Spleen (tissue), 11 donors: ENCODE measurements around the gene NGEF. TPM values are rescaled to one million over a fixed set of nuclear protein-coding genes. Genes with fewer than 3 reads are reported as not detected.

Experiments
- DNase-seq: peaks from one replicate; pipeline ENCODE4 v3.0.0-alpha.2; 2020
- H3K27ac ChIP-seq, 8 donors: fragments of 200-600 bp; sonication (generic) in 7 of 8; 1 replicate in 4 of 8; 2 replicates in 4 of 8; pipeline versions ENCODE4 v1.5.0 to v1.8.0; 2016 to 2021; ENCODE audit warnings: inconsistent platforms in 4 of 8, mild to moderate bottlenecking in 4 of 8, moderate library complexity in 1 of 8
- H3K27me3 ChIP-seq, 7 donors: fragments of 200-600 bp; sonication (generic) in 6 of 7; replicated peaks in 1 of 7; 1 replicate in 4 of 7; 2 replicates in 3 of 7; pipeline versions ENCODE4 v1.5.0 to v1.8.0; 2016 to 2021; ENCODE audit warnings: inconsistent platforms in 3 of 7, mild to moderate bottlenecking in 1 of 7
- H3K36me3 ChIP-seq, 6 donors: fragments of 200-600 bp; sonication (generic) in 5 of 6; 1 replicate in 4 of 6; 2 replicates in 2 of 6; pipeline versions ENCODE4 v1.5.0 to v1.8.0; 2016 to 2021; ENCODE audit warnings: inconsistent platforms in 2 of 6
- H3K4me1 ChIP-seq, 6 donors: fragments of 200-600 bp; sonication (generic) in 5 of 6; 1 replicate in 3 of 6; 2 replicates in 3 of 6; pipeline versions ENCODE4 v1.5.0 to v1.8.0; 2016 to 2021; ENCODE audit warnings: inconsistent platforms in 3 of 6
- H3K4me3 ChIP-seq, 8 donors: fragments of 200-600 bp; sonication (generic) in 7 of 8; 1 replicate in 4 of 8; 2 replicates in 4 of 8; pipeline versions ENCODE4 v1.5.0 to v1.8.0; 2016 to 2021; ENCODE audit warnings: inconsistent platforms in 4 of 8, mild to moderate bottlenecking in 4 of 8, moderate library complexity in 2 of 8
- H3K9me3 ChIP-seq, 8 donors: fragments of 200-600 bp; sonication (generic) in 7 of 8; 1 replicate in 4 of 8; 2 replicates in 4 of 8; pipeline versions ENCODE4 v1.5.0 to v1.8.0; 2016 to 2021; ENCODE audit warnings: inconsistent platforms in 4 of 8
- POLR2A ChIP-seq, 3 donors: fragments of 450-650 bp; IDR thresholded peaks; one replicate each; pipeline ENCODE4 v1.5.1; 2017; ENCODE audit warnings: antibody characterized with exemption in 3 of 3, mild to moderate bottlenecking in 1 of 3
- POLR2AphosphoS5 ChIP-seq, 3 donors: sonication (generic); formaldehyde crosslinking; IDR thresholded peaks; one replicate each; pipeline ENCODE4 v1.5.1; 2017; ENCODE audit warnings: antibody characterized with exemption in 3 of 3
- WGBS, 5 donors: extraction: QIAGEN DNeasy Blood & Tissue Kit in 3 of 5; methylation state at CpG; one replicate each; pipeline versions ENCODE4 v1.1.5 to v1.1.7; 2013 to 2018; 5-methylcytosine and 5-hydroxymethylcytosine counted together
- intact Hi-C: fragments of 100-400 bp; cut with DNase I; formaldehyde crosslinking; loops from one replicate; pipeline ENCODE4 v1.15.0; 2023; ENCODE audit warnings: low total_unique reads
- polyA plus RNA-seq, 3 donors: library from polyadenylated mRNA; stranded (reverse); fragments of 200-250 nt; gene quantifications; one replicate each; pipeline ENCODE4 v1.2.1, GENCODE V29; 2013
- total RNA-seq, 7 donors: library from RNA; depleted of rRNA in 3 of 7; stranded (reverse); fragments of >200 nt in 3 of 7; fragmentation: NEBNext Ultra II Directional in 4 of 7; extraction: Animal tissue kit (Norgen Biotek cat#: 25700) in 4 of 7; gene quantifications; one replicate each; pipeline versions ENCODE4 v1.1.0 to v1.2.1, GENCODE V29; 2016 to 2021
- TF ChIP-seq, protein P1 (sequence below), 11 experiments: fragments of 200-600 bp in 7 of 11; fragments of 450-650 bp in 4 of 11; sonication (generic) in 4 of 11; IDR thresholded peaks in 8 of 11; conservative IDR thresholded peaks in 3 of 11; 1 replicate in 7 of 11; 2 replicates in 4 of 11; pipeline versions ENCODE4 v1.4.0 to v1.8.0; 2016 to 2021; ENCODE audit warnings: antibody characterized with exemption in 11 of 11, inconsistent platforms in 4 of 11, mild to moderate bottlenecking in 1 of 11
- donor health status: healthy with polysubstance abuse.
- donor health status: DM: no; HTN: no; CAD: no; lungs with moderate emphysema.
- donor health status: DM: no; HTN: no; CAD: no.
- donor health status: Bipolar disorder and iron deficiency.
- donor health status: healthy.
- donor health status: DM: no; HTN: no; CAD: no.
- donor health status: DM: yes; HTN: yes; CAD: no.

The NGEF gene
- total and polyA plus RNA-seq, 10 donors, result 0.23 to 0.79 (median 0.43) TPM; not detected in 5

DNA sequence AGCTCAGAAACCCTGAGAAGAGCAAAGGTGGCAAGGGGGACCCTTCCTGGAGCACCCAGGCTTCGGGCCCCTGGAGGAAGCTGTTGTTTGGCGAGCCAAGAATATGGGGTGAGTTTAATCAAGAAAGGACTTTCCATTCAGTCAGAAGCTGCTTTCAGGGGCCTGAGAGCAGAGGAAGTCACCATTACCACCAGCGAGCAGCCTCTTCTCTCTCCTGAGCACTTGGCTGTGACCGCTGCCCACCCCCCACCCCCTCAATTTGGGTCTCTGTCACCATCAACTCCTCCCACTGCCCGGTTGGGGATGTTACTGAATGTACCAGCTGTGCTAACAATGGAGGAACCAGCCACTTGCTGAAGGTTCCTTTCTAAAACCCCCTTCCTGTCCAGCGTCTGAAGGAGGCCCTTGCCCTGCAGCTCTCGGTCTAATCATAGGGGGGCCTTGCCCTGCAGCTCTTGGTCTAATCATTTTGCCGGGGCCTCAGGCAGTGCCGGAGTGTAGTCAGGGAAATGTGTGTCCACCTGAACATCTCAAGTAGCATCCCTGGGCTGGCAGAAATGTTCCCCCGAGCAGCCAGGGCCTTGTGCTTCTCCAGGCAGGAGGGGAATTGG lies 48.0 kb upstream of the NGEF start:
- Histone ChIP-seq H3K4me1 (peaks cover 40 to 79% (median 65%) of the 10 kb centered on the region in 6 donors), H3K27me3 (no peaks in the 10 kb centered on the region), H3K9me3 (no peaks in the 10 kb centered on the region), H3K4me3 (peak overlapping the region; percentile 64 to 98 (median 84)), H3K36me3 (peaks cover 0 to 45% (median 11%) of the 10 kb centered on the region in 6 donors), H3K27ac (peak overlapping the region; percentile 89 to 97 (median 94))
- TF ChIP-seq, protein P1, sequence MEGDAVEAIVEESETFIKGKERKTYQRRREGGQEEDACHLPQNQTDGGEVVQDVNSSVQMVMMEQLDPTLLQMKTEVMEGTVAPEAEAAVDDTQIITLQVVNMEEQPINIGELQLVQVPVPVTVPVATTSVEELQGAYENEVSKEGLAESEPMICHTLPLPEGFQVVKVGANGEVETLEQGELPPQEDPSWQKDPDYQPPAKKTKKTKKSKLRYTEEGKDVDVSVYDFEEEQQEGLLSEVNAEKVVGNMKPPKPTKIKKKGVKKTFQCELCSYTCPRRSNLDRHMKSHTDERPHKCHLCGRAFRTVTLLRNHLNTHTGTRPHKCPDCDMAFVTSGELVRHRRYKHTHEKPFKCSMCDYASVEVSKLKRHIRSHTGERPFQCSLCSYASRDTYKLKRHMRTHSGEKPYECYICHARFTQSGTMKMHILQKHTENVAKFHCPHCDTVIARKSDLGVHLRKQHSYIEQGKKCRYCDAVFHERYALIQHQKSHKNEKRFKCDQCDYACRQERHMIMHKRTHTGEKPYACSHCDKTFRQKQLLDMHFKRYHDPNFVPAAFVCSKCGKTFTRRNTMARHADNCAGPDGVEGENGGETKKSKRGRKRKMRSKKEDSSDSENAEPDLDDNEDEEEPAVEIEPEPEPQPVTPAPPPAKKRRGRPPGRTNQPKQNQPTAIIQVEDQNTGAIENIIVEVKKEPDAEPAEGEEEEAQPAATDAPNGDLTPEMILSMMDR (IDR thresholded peaks at IDR 0.05 in 8 of 11, conservative IDR thresholded peaks at IDR 0.05 in 3 of 11), result no peak
- TF ChIP-seq POLR2AphosphoS5 (IDR thresholded peaks at IDR 0.05) (peak in 1 of 3 donors; percentile 70), POLR2A (IDR thresholded peaks at IDR 0.05) (peak in 1 of 3 donors; percentile 19)
- DNase-seq, result peak; percentile 85
- intact Hi-C loops, result loop anchor here (10.0 kb wide), 1 partner anchor 64 kb away; no protein-coding TSS in a partner anchor
- 3 to 17% (median 12%) methylated on average over 9 to 10 of the region's 10 CpGs for WGBS, 5 donors

DNA sequence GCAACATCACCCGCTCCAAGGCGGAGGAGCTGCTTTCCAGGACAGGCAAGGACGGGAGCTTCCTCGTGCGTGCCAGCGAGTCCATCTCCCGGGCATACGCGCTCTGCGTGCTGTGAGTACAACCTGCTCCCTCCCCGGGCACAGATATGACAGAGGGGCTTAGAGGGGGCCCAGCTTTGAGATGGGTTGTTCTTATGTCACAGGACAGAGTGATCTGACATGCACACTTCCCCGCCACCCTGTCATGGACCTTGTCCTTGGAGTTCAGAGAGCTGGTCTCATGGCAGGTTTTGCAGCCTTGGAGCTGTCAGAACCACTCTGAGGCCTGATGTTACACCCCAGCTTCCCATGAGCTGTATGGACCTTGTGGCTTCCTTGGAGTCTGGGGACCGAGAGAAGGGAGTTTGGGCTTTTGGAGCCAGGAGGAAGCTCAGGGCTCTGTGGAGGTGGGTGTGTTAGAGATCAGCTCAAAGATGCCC lies 47.5 kb upstream of the NGEF start:
- TF ChIP-seq, protein P1 (IDR thresholded peaks at IDR 0.05 in 8 of 11, conservative IDR thresholded peaks at IDR 0.05 in 3 of 11), result no peak
- no peak for TF ChIP-seq POLR2A (IDR thresholded peaks at IDR 0.05)
- no peak for TF ChIP-seq POLR2AphosphoS5 (IDR thresholded peaks at IDR 0.05)
- WGBS, 5 donors, result 5 to 24% (median 11%) methylated on average over 7 to 13 of the region's 13 CpGs
- intact Hi-C loops, result loop anchor here (10.0 kb wide), 1 partner anchor 64 kb away; no protein-coding TSS in a partner anchor
- Histone ChIP-seq H3K9me3 (no peaks in the 10 kb centered on the region), H3K36me3 (peaks cover 0 to 39% (median 6%) of the 10 kb centered on the region in 6 donors), H3K4me3 (peak overlapping the region; percentile 64 to 98 (median 84)), H3K4me1 (peaks cover 40 to 74% (median 59%) of the 10 kb centered on the region in 6 donors), H3K27ac (peak overlapping the region; percentile 89 to 97 (median 94)), H3K27me3 (no peaks in the 10 kb centered on the region)
- DNase-seq, result no peak

DNA sequence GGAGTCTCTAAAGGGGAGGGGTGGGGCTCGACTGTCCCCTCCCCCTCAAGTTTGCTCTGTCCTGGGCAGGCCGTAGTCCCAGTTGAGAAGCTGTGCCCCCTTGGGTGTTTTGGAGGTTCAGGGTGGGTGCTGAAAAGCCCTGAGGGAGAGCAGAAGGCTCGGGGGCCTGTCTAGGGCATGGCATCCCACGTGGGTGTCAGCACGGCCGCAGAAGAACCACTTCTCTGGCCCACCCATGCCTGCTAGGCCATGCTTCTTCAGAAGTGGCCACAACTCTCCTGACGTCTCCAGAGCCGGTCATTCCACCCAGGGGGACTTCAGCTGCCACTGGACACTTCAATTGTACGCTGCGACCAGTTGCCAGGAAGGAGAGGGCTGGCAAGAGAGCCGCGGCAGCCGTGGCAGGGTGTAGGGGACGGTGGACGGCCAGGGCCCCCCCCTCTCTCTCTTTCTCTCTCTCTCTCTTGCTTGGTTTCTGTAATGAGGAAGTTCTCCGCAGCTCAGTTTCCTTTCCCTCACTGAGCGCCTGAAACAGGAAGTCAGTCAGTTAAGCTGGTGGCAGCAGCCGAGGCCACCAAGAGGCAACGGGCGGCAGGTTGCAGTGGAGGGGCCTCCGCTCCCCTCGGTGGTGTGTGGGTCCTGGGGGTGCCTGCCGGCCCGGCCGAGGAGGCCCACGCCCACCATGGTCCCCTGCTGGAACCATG lies 46.9 kb upstream of the NGEF start, which contains the start of gene INPP5D:
INPP5D (plus strand) TSS at position 546 of the 704 bp plus-strand sequence; CDS start at position 683, 137 bp downstream.
- H3K27ac ChIP-seq, result peak within 1 kb of the TSS; percentile 89 to 97 (median 94)
- TF ChIP-seq, protein P1 (IDR thresholded peaks at IDR 0.05 in 8 of 11, conservative IDR thresholded peaks at IDR 0.05 in 3 of 11), result peak in 5 of 11 experiments; percentile 11 to 42 (median 27)
- TF ChIP-seq POLR2AphosphoS5 (IDR thresholded peaks at IDR 0.05) (peak; percentile 91 to 97 (median 95)), POLR2A (IDR thresholded peaks at IDR 0.05) (peak; percentile 59 to 82 (median 69))
- peaks cover 0 to 33% (median 4%) of the 10 kb centered on the region in 6 donors for H3K36me3 ChIP-seq
- peaks cover 39 to 69% (median 55%) of the 10 kb centered on the region in 6 donors for H3K4me1 ChIP-seq
- no peaks in the 10 kb centered on the region for H3K9me3 ChIP-seq
- no peaks in the 10 kb centered on the region for H3K27me3 ChIP-seq
- 4 to 8% (median 6%) methylated on average over 18 to 26 of the region's 26 CpGs for WGBS, 5 donors
- intact Hi-C loops, result loop anchor here (10.0 kb wide), 2 partner anchors 65 to 195 kb away; partner anchors contain the start of gene ATG16L1
- H3K4me3 ChIP-seq, result peak within 1 kb of the TSS; percentile 64 to 98 (median 84)
- DNase-seq, result peak; percentile 95
